Neural cell (in vitro differentiated cells): ENCODE data around the gene KDM2A. TPM values are rescaled to one million over a fixed set of nuclear protein-coding genes. Genes with fewer than 3 reads are reported as not detected.

Experiments used
- H2AFZ ChIP-seq: fragments of 200-600, 300-800 bp; sonication (generic), shearing (Covaris generic); 2 replicates; pipeline ENCODE4 v1.6.0; 2014; ENCODE audit warnings: low read depth, mild to moderate bottlenecking, antibody characterized with exemption, low read length, moderate library complexity
- H3F3A ChIP-seq: fragments of 200-600 bp; shearing (Covaris generic); 2 replicates; pipeline ENCODE4 v1.6.1; 2016; ENCODE audit warnings: mild to moderate bottlenecking, moderate library complexity, mixed read lengths, antibody characterized with exemption, low read length; ENCODE audit not compliant: insufficient read depth, poor library complexity, severe bottlenecking
- H3K27ac ChIP-seq: fragments of 200-600, 300-800 bp; sonication (generic), shearing (Covaris generic); 2 replicates; pipeline ENCODE4 v1.5.1; 2014; ENCODE audit warnings: mild to moderate bottlenecking, low read length, moderate library complexity
- H3K27me3 ChIP-seq: fragments of 300-800, 200-600 bp; sonication (generic), shearing (Covaris generic); 2 replicates; pipeline ENCODE4 v1.6.0; 2014; ENCODE audit warnings: mild to moderate bottlenecking, low read depth, low read length, moderate library complexity; ENCODE audit not compliant: insufficient read depth
- H3K36me3 ChIP-seq: fragments of 300-800, 200-600 bp; sonication (generic), shearing (Covaris generic); 2 replicates; pipeline ENCODE4 v1.5.1; 2014; ENCODE audit warnings: mild to moderate bottlenecking, antibody characterized with exemption, low read length, moderate library complexity; ENCODE audit not compliant: insufficient read depth
- H3K4me2 ChIP-seq: fragments of 300-800, 200-600 bp; sonication (generic), shearing (Covaris generic); 2 replicates; pipeline ENCODE4 v1.6.0; 2014; ENCODE audit warnings: mild to moderate bottlenecking, low read length
- H3K4me3 ChIP-seq: fragments of 300-800, 200-600 bp; sonication (generic), shearing (Covaris generic); 2 replicates; pipeline ENCODE4 v1.5.1; 2014; ENCODE audit warnings: mild to moderate bottlenecking, low read length, moderate library complexity
- H3K79me2 ChIP-seq: fragments of 200-600 bp; shearing (Covaris generic); replicated peaks from 2 replicates; pipeline ENCODE4 v1.6.0; 2014; ENCODE audit warnings: mild to moderate bottlenecking, low read length, moderate library complexity; ENCODE audit not compliant: insufficient read depth
- H3K9ac ChIP-seq: fragments of 300-800, 200-600 bp; sonication (generic), shearing (Covaris generic); 2 replicates; pipeline ENCODE4 v1.6.1; 2016; ENCODE audit warnings: mild to moderate bottlenecking, low read length, mixed read lengths
- H3K9me2 ChIP-seq: fragments of 200-600 bp; shearing (Covaris generic); 2 replicates; pipeline ENCODE4 v1.6.1; 2016; ENCODE audit warnings: mild to moderate bottlenecking, low read length, mixed read lengths; ENCODE audit not compliant: insufficient read depth
- H3K9me3 ChIP-seq: fragments of 200-600, 300-800 bp; sonication (generic), shearing (Covaris generic); 2 replicates; pipeline ENCODE4 v1.6.1; 2016; ENCODE audit warnings: mild to moderate bottlenecking, mixed run types, low read length, moderate library complexity, mixed read lengths
- H4K20me1 ChIP-seq: fragments of 200-600 bp; shearing (Covaris generic); 2 replicates; pipeline ENCODE4 v1.6.1; 2016; ENCODE audit warnings: mild to moderate bottlenecking, mixed run types; ENCODE audit not compliant: insufficient read depth
- EP300 ChIP-seq: fragments of 450-650 bp; conservative IDR thresholded peaks from 2 replicates; pipeline ENCODE4 v1.6.1; 2014; ENCODE audit warnings: antibody characterized with exemption, mild to moderate bottlenecking, moderate library complexity; ENCODE audit not compliant: poor library complexity, severe bottlenecking
- EZH2 ChIP-seq: fragments of 200-600, 300-800 bp; shearing (Covaris generic), sonication (generic); IDR thresholded peaks from 2 replicates; pipeline ENCODE4 v1.6.1; 2014; ENCODE audit warnings: antibody characterized with exemption, low read length, borderline replicate concordance, mild to moderate bottlenecking; ENCODE audit not compliant: insufficient read depth, poor library complexity, severe bottlenecking
- MXI1 ChIP-seq: fragments of 450-650 bp; conservative IDR thresholded peaks from 2 replicates; pipeline ENCODE4 v1.6.1; 2014; ENCODE audit warnings: antibody characterized with exemption, mild to moderate bottlenecking; ENCODE audit not compliant: poor library complexity, severe bottlenecking
- POLR2AphosphoS5 ChIP-seq: IDR thresholded peaks from 2 replicates; pipeline ENCODE4 v1.6.1; 2012
- RAD21 ChIP-seq: fragments of 450-650 bp; conservative IDR thresholded peaks from 2 replicates; pipeline ENCODE4 v1.6.1; 2014; ENCODE audit warnings: antibody characterized with exemption, mild to moderate bottlenecking, moderate library complexity
- REST ChIP-seq: IDR thresholded peaks from 2 replicates; pipeline ENCODE4 v1.6.1; 2012; ENCODE audit warnings: borderline replicate concordance
- SMC3 ChIP-seq: fragments of 450-650 bp; conservative IDR thresholded peaks from 2 replicates; pipeline ENCODE4 v1.6.1; 2014; ENCODE audit warnings: antibody characterized with exemption, mild to moderate bottlenecking, moderate library complexity; ENCODE audit not compliant: poor library complexity
- TAF1 ChIP-seq: IDR thresholded peaks from 2 replicates; pipeline ENCODE4 v1.6.1; 2012; ENCODE audit warnings: low read depth
- polyA plus RNA-seq: library from polyadenylated mRNA; depleted of rRNA; stranded (reverse); fragments of >200 nt; gene quantifications from 2 replicates; pipeline ENCODE4 v1.2.3, GENCODE V29; 2014
- TF ChIP-seq, protein P1 (sequence below): fragments of 450-650 bp; IDR thresholded peaks from 2 replicates; pipeline ENCODE4 v1.5.1; 2014; ENCODE audit warnings: antibody characterized with exemption, mild to moderate bottlenecking, moderate library complexity; ENCODE audit not compliant: poor library complexity, severe bottlenecking

KDM2A gene
- polyA plus RNA-seq, 1 donor from 2014 or later: 12.4 TPM

DNA sequence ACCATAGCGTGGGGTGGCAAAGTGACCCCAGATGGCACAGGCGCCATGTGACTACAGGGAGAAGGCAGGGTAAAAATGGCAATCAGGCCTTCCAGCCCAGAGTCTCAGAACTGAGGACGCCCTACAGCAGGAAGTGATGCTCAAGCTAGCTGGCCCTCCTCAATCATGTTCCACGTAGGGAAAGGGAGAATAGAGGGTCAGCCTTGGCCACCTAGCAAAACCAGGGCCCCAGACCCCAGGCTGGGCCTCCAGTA lies 169.1 kb downstream of the KDM2A start:
- peak overlapping the region; percentile 88 for H3K4me3 ChIP-seq
- TF ChIP-seq SMC3 (no peak), RAD21 (no peak), TAF1 (no peak)
- TF ChIP-seq, protein P1, sequence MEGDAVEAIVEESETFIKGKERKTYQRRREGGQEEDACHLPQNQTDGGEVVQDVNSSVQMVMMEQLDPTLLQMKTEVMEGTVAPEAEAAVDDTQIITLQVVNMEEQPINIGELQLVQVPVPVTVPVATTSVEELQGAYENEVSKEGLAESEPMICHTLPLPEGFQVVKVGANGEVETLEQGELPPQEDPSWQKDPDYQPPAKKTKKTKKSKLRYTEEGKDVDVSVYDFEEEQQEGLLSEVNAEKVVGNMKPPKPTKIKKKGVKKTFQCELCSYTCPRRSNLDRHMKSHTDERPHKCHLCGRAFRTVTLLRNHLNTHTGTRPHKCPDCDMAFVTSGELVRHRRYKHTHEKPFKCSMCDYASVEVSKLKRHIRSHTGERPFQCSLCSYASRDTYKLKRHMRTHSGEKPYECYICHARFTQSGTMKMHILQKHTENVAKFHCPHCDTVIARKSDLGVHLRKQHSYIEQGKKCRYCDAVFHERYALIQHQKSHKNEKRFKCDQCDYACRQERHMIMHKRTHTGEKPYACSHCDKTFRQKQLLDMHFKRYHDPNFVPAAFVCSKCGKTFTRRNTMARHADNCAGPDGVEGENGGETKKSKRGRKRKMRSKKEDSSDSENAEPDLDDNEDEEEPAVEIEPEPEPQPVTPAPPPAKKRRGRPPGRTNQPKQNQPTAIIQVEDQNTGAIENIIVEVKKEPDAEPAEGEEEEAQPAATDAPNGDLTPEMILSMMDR: no peak
- peak overlapping the region; percentile 92 for H3K27ac ChIP-seq
- H3K27me3 ChIP-seq: no peaks in the 10 kb centered on the region
- no peaks in the 10 kb centered on the region for H3K9me2 ChIP-seq
- peak overlapping the region; percentile 93 for H3K9ac ChIP-seq
- peak overlapping the region; percentile 88 for H2AFZ ChIP-seq
- peaks cover 6% of the 10 kb centered on the region for H3K79me2 ChIP-seq
- no peaks in the 10 kb centered on the region for H3K9me3 ChIP-seq
- no peaks in the 10 kb centered on the region for H4K20me1 ChIP-seq
- H3K4me2 ChIP-seq: peak overlapping the region; percentile 72
- H3K36me3 ChIP-seq: no peaks in the 10 kb centered on the region
- peaks cover 7% of the 10 kb centered on the region for H3F3A ChIP-seq

- Histone ChIP-seq H3K36me3 (no peaks in the 10 kb centered on the region), H3K27me3 (no peaks in the 10 kb centered on the region), H3K79me2 (peaks cover 6% of the 10 kb centered on the region), H3K27ac (peak overlapping the region; percentile 92), H3K9me2 (no peaks in the 10 kb centered on the region), H3K9ac (peak overlapping the region; percentile 93), H3K4me2 (peak overlapping the region; percentile 72), H2AFZ (peak overlapping the region; percentile 88), H3F3A (peaks cover 7% of the 10 kb centered on the region), H4K20me1 (no peaks in the 10 kb centered on the region), H3K9me3 (no peaks in the 10 kb centered on the region), H3K4me3 (peak overlapping the region; percentile 88)
- TF ChIP-seq TAF1 (peak; percentile 53), RAD21 (peak; percentile 68), MXI1 (peak; percentile 73), EZH2 (no peak), REST (peak; percentile 48), EP300 (peak; percentile 40), POLR2AphosphoS5 (peak; percentile 88), SMC3 (peak; percentile 73)
- TF ChIP-seq, protein P1: peak; percentile 82
These were observed 169.6 kb downstream of the KDM2A start for GRCh38 chr11:67288452-67289225.
